ENCODE measurements around the gene UQCC2.

DNA sequence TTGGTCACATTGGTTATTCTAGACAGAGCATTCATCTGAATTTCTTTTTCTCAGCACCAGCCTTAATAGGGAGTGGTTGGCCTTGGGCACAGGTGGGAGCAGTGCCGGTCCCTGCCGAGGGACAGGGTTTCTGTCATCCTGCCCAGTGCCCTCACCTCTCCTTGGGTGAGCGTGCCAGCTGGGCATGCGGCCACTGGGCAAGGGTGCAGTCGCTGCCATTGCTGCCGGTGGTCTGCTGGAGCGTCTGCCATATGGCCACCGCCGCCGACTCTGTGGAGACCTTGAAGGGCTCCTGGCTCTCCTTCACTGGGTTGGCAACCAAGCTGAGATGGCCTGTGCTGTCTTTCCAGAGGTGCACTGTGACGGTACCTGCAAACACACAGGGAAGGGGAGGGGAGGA, 16.4 kb upstream of the UQCC2 start:
- TF ChIP-seq, protein P1, sequence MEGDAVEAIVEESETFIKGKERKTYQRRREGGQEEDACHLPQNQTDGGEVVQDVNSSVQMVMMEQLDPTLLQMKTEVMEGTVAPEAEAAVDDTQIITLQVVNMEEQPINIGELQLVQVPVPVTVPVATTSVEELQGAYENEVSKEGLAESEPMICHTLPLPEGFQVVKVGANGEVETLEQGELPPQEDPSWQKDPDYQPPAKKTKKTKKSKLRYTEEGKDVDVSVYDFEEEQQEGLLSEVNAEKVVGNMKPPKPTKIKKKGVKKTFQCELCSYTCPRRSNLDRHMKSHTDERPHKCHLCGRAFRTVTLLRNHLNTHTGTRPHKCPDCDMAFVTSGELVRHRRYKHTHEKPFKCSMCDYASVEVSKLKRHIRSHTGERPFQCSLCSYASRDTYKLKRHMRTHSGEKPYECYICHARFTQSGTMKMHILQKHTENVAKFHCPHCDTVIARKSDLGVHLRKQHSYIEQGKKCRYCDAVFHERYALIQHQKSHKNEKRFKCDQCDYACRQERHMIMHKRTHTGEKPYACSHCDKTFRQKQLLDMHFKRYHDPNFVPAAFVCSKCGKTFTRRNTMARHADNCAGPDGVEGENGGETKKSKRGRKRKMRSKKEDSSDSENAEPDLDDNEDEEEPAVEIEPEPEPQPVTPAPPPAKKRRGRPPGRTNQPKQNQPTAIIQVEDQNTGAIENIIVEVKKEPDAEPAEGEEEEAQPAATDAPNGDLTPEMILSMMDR (IDR thresholded peaks at IDR 0.05): no peak
- TF ChIP-seq POLR2A (IDR thresholded peaks at IDR 0.05): no peak
